HT1080 (cell line): ENCODE measurements around the gene TEX52. TPM values are rescaled to one million over a fixed set of nuclear protein-coding genes. Genes with fewer than 3 reads are reported as not detected.

Source experiments
- DNase-seq: peaks from one replicate; pipeline ENCODE4 v3.0.0-alpha.2; 2015; ENCODE audit warnings: low read depth
- polyA plus RNA-seq, 2 experiments: library from polyadenylated mRNA; depleted of rRNA; stranded (reverse); fragments of >200 nt; gene quantifications; 2 replicates each; pipeline ENCODE4 v1.2.3, GENCODE V29; 2015
- total RNA-seq: library from RNA; depleted of rRNA; stranded (reverse); fragments of >200 nt; shearing (Covaris generic); gene quantifications from 2 replicates; pipeline ENCODE4 v1.2.3, GENCODE V29; 2014; rRNA removed

TEX52 gene
- total RNA-seq: not detected in 2 replicates
- not detected in 2 replicates for polyA plus RNA-seq (2015; cell fraction: cytosol; rRNA removed)
- not detected in 2 replicates for polyA plus RNA-seq (2015; cell fraction: nucleus; rRNA removed)

DNA sequence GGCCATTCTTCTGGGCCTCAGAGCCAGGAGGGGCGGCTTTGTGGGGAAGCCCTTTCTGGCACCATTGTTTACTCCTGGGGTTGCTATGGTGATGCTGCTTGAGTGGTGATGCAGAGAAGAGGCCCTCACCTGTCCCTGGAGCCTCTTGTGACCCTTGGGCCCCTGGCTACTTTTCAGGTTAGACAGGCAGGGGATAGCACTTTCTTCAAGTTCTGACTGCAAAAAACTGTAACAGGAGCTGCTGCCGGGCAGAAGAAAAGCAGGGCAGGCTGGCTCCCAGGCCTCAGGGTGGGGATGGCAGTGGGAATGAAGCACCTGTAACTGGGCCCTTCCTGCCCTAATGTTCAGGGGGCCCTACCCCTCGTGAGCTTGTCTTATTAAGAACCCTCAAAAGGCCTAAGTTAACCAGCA, at the start of gene TEX52:
TEX52 (minus strand) TSS at position 19 of the 411 bp plus-strand sequence; CDS start at position 6, 13 bp downstream.
- DNase-seq: no peak

GRCh38 chr12:2904260-2904659, 47.4 kb upstream of the TEX52 start:
- DNase-seq: no peak

DNA sequence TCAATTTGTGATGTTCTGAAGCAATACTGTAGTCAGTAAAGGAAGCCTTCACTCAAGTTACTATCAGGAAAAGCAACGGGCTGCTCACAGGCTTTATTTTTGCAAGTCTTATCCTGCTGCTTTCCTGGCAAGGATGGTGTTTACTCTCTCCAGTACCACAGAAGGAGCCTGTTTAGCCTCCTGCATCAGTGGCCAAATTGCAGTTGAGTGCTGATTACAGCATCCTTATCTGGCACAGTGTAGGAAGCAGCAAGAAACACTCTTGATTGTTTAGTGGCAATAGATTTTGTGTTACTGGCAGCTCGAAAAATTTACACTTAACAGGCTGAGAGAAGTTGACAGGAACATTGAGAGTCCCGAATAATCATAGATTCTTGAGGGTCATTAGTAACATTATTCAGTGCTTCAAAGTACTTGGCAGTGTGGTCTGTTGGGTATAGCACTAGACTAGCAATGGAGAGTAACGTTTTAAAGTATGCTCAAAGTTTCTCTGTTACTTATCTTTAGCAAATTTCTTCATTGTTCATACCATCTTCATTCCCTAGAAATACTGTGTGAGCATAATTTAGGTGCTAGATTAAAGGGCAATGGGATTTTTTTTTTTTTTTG, 45.5 kb upstream of the TEX52 start:
- DNase-seq: no peak

- no peak for DNase-seq
Observed at GRCh38 chr12:2900642-2901041, 43.8 kb upstream of the TEX52 start.

DNA sequence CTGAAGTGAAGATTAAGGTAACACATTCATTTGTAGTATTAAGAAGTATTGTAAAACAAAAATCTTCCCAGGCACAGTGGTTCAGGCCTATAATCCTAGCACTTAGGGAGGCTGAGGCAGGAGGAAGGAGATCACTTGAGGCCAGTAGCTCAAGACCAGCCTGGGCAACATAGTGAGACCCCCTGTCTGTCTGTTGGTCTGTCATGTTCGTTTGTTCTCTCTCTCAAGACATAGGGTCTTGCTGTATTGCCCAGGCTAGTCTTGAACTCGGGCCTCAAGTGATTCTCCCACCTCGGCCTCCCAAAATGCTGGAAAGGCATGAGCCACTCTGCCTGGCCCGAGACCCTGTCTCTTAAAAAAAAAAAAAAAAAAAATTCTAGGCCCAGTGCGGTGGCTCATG, 40.6 kb upstream of the TEX52 start:
- DNase-seq: no peak

DNA sequence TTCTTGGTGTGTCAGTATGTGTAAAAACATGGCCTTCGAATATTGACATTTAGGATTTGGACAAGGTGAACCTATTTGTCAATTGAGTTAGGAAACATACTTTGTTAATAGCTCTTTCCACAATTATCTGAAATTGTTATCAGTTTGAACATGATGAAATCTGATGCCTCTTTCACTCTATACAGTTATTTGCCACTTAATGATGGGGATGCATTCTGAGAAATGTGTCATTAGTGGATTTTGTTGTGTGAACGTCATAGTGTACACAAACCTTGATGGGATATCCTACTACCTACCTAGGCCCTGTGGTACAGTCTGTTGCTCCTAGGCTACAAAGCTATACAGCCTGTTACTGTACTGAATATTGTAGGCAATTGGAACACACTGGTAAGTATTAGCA, 38.7 kb upstream of the TEX52 start:
- DNase-seq: no peak

DNA sequence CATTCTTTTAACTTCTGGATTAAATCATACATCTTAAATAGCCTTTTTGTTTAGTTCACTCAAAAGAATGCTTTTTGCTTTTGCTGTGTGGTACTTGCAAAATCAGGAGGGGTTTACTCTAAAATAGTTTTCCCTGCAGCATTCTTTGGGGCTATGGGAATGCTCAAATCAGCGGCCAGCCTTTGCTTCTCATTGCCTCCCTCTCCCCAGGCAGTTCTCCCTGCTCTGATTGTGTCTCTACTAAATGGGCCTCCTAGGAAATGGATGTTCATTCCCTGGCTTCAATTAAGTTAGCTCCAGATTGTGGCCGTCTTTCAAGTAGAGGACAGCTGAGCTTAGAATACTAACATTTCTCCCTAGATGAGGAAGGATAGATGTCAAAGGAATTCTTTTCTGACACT, 38.2 kb upstream of the TEX52 start:
- DNase-seq: no peak

DNA sequence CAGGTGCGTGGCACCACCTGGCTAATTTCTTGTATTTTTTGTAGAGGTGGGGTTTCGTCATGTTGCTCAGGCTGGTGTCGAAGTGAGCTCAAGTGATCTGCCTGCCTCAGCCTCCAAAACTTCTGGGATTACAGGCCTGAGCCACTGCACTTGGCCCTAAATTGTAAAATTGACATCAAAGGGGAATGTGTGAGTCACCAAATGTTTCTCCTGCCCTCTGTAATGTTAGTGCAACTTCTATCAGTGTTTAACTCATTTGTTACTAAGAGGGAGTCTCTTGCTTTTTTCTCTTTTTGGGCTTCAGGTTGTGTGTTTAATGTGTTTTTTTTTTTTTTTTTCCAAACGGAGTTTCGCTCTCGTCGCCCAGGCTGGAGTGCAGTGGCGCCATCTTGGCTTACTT, 36.2 kb upstream of the TEX52 start:
- peak; percentile 36 for DNase-seq

DNA sequence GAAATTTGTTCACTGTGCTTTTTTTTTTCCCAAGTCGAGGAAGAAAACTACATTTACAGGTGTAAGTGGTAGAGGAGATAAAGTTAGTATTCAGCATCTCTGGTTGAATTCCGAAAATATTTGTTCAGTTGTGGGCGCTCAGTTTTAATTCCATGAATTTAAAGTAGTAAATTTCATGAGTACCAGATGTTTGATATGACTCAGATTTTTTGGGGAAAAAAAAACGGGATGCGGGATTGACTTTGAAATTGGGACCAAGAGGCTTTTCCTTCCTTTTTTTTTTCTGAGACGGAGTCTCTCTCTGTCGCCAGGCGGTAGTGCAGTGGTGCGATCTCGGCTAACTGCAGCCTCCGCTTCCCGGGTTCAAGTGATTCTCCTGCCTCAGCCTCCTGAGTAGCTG, 35.4 kb upstream of the TEX52 start:
- no peak for DNase-seq

DNA sequence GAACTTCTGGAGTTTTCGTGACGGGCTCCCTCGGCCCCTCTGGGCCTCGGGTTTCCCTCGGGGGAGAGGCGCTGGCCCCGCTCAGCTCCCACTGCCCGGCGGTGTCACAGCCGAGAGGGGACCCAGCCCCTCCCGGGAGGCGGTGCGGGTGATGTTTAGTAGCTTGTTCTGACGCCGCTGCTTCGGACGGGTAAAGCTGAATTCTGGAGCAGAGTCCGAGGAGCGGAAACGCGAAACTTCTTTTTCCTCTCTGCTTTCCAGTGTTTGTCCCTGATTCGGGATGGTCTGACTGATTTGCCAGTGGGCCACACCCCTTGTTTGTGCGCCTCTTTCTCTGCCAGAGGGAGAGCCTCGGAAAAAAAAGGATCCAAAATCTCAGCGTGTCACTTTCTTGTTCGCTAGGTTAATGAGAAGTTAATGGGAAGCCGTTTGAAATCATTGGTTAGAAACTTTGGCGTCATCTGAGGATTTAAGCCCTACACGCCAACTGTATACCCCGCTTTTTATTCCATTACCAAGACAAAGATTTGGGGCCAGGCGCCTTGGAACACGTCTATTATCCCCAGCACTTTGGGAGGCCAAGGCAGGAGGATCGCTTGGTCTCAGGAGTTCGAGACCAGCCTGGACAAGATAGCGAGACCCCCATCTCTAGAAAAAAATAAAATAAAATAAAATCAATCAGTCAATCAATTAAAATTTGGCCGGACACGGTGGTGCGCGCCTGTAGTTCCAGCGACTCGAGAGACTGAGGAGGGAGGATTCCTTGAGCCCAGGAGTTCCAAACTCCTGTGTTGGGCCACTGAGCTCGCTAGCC, 34.6 kb upstream of the TEX52 start:
- DNase-seq: peak; percentile 54

- DNase-seq: peak; percentile 93
Observed at GRCh38 chr12:2890388-2891239, 33.8 kb upstream of the TEX52 start, which contains the start of gene TULP3. TULP3 (plus strand) TSS chr12:2890891; CDS start chr12:2890948, 57 bp downstream.

GRCh38 chr12:2890001-2890387, 33.2 kb upstream of the TEX52 start:
- no peak for DNase-seq

DNA sequence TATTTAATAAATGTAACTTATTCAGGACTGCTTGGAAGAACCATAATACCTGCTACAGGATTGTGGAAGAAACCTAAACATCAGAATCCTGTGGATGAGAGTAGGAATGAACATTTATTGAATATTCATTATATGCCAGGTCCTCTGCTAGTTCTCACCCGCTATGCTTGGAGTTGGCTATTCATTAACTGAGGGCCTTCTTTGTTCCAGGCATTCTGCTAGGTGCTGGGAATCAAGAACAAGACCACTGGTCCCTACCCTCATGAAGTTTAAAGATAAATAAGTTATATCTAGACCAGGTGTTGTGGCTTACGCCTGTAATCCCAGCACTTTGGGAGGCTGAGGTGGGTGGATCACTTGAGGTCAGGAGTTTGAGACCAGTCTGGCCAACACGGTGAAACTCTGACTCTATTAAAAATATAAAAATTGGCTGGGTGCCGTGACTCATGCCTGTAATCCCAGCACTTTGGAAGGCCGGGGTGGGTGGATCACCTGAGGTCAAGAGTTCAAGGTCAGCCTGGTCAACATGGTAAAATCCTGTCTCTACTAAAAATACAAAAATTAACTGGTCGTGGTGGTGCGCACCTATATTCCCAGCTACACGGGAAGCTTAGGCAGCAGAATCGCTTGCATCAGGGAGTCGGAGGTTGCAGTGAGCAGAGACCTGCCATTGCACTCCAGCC, 30.1 kb upstream of the TEX52 start:
- no peak for DNase-seq

DNA sequence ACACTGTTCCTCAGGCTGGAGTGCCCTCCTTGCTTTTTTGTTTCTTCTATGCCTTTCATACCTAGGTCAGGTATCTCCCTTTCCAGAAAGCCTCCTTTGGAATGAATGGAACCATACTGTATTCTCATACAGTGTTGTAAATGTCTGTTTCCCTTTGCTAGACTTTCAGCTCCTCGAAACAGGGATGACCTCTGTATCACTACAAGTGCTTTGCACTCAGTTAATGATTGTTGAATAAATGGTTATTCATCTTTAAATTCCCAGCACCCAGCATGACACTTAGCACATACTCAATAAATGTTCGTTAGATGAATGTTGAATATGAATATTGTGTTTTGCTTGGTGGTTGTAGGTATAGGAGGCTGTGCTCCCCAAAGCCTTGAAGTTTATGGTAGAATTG, 28.0 kb upstream of the TEX52 start:
- DNase-seq: no peak

GRCh38 chr12:2879853-2880252, 23.0 kb upstream of the TEX52 start:
- DNase-seq: no peak

DNA sequence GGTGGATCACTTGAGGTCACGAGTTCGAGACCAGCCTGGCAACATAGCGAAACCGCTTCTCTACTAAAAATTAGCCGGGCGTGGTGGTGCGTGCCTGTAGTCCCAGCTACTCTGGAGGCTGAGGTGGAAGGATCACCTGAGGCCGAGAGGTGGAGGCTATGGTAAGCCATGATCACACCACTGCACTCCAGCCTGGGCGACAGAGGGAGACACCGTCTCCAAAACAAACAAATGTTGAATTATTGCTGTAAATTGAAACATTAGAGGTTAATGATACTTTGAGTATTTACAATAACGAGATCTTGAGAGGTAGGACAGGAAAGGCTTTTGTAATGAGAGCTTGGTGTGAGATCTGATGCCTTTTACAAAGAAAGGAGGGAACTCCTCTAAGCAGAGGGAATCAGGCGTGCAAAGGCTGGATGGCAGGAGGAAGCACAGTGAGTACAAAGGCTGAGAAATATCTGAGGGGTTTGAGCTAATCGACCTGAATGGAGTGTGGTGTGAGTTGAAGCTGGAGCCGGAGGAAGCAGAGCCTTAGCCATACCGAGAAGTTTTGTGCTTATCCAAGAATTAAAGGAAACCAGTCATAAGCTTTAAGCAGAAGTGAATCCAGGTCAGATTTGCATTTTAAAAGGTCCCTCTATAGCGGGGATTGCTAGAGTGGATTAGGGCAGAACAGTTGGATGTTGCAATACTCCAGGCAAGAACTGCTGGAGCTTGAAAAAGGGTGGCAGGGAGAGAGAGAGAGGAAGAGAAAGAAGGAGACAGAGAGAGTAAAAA, 21.3 kb upstream of the TEX52 start:
- DNase-seq: no peak

DNA sequence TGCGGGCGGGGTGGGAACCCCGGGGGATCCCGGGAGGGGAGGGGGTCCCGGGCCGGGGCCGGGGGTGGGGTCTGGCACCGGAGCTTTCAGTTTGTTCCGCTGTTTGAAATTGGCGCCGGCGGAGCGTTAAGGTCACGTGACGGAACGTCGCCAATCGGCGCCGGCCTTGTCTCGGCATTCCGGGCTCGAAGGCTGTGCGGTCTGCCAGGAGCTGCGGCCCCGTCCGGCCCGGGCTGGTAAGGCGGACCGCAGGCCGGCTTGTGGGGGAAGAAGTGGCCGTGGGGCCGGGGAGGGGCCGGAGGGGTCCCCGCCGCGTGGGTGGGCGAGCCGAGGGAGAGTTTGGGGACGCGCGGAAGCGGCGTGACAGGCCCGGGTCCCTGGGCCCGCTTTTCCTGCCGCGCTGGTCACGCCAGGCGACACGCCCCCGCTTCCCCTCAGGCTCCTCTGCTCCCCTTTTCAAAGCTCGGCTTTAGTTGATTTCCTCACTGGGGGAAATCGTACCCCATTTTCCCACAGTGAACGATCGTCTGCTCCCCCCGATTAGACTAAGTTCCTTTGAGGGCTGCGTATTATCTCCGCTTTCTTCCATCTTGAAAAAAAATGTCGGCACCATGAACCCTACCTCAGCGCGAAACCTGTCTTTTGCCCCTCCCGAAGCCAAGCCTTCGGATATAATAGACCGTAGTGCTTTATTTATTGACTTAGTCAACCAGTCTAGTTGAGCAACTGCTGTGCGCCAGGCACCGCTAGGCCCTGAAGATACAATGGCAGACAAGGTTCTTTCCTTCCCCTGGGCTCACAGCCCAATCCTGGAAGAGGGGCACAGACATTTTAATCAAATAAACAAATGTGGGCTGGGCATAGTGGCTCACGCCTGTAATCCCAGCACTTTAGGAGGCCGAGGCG, 20.5 kb upstream of the TEX52 start, which contains the start of the genes FOXM1 and RHNO1:
FOXM1 (minus strand) TSS at position 128 of the 906 bp plus-strand sequence. CDS start 2,696 bp downstream, outside the sequence.
RHNO1 (plus strand) TSS at position 177 of the 906 bp plus-strand sequence. CDS start 8,144 bp downstream, outside the sequence.
- peak; percentile 81 for DNase-seq

DNA sequence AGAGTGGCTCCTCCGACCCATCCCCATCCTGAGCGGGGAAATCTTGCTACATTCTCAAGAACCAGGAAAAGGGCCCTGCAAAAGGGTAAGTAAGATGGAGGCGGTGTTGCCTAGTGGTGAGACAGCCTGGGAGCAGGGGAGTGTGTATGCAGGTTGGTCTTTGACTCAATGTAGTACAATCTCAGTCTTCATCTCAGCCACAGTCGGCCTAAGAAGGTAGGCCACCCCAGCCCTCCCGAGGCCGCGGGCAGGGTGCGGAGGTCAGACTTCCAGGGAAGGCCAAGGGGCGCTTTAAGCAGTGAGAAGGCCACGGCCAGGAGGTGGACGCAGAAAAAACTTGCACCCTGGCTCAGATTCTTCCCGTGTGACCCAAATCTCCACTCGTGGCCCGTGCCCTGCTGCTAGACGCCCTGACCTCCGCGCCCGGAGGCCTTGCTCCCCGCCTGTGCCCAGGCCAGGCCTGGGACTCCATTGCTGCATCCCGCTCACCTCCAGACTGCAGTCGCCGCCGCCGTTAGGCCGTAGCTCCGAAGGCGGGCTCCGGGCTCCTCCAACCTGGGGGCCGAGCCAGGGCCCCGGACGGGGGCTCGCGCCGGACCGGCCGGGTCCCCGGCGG, 19.7 kb upstream of the TEX52 start:
- DNase-seq: peak; percentile 34
